ENCODE measurements around the gene ARHGAP21. TPM values are rescaled to one million over a fixed set of nuclear protein-coding genes. Genes with fewer than 3 reads are reported as not detected.
A peak's percentile ranks its signal among the peaks of the same experiment; 100 is the strongest.

The ARHGAP21 gene
- total RNA-seq, 1 donor from 2014 or later, result 77.6 TPM

DNA sequence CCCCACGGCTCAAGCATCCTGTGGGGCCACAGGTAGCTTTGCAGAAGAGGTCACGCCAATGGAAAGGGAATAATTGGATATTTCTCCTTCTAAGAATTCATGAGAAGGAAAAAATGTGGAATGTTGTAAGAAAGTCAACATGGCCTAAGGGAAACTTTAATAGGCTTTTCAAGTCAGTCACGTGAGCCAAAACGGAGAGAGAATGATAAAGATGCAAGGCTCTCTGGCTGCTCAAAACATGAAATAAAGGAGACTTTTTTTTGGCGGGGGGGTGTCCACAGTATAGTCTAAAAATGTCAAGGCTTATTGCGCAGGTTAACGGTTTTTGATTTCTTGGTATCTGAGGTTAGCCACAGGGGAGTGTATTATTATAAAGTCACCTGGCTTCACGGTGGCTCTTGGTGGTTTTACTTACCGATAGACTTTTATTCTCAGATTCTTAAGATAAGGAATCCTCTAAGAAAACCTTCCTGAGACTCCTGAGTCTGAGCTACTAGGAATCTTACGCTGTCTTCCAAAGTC is 148.1 kb downstream of the ARHGAP21 start:
- peak; percentile 34 for DNase-seq (ENCODE audit: low read depth)

DNA sequence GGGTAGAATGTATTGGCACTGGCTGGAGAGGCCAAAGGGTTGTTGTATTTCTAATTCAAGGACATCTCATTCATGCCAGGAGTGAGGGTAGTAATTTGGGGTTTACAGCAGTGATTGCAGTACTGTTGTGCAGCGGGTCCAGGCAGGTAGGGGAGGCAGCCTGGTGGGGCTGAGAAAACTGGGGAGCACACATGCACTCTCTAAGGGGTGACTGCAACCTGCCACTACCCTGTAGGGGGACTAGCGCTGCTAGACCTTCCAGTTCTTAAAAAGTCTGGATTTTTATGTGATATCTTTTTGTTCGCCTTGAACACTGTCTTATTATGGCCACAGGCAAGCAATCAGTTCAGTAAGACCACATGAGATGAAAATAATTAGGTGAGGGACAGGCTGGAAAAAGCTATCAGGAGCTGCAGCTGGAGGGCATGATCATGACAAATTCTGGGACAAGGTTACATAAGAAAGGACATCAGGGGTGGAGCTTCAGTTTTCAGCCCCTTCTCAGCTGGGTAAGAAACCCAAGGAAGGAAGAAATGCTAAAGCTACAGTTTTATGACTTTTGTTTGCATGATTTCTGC is 149.0 kb downstream of the ARHGAP21 start:
- no peak for DNase-seq (ENCODE audit: low read depth)

- peak; percentile 44 for DNase-seq (ENCODE audit: low read depth)
Observed at GRCh38 chr10:24574161-24574560, 149.5 kb downstream of the ARHGAP21 start.

- DNase-seq (ENCODE audit: low read depth), result no peak
Observed at GRCh38 chr10:24571870-24572450, 151.7 kb downstream of the ARHGAP21 start.

DNA sequence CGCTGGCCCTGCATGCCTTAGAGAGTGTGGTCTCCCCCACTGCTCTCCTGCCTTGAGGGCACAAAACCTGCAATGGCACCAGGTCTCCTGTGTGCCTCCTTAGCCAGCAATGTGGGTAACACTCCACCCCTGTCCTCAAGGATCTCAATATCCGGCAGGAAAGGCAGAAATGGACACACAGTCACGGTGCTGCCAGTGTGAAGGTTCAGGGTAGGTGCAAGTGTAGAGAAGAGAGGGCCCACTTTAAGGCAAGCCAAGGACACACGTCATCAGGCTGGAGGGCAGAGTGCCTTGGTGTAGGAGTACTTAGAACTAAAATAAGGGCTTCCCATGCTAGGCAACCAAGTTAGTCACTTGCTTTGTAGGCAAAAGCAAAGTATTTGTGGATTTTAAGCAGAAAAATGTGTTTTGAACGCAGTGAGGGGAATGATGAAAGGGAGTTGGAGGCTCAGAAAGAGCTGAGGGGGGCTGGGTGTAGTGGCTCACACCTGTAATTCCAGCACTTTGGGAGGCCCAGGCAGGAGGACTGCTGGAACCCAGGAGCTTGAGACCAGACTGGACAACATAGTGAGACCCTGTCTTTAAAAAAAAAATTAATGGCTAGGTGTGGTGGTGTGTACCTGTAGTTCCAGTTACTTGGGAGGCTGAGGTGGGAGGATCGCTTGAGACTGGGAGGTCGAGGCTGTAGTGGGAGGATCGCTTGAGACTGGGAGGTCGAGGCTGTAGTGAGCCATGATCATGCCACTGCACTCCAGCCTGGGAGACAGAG is 152.8 kb downstream of the ARHGAP21 start:
- no peak for DNase-seq (ENCODE audit: low read depth)

- DNase-seq (ENCODE audit: low read depth), result no peak
Observed at GRCh38 chr10:24569828-24570657, 153.6 kb downstream of the ARHGAP21 start.

GRCh38 chr10:24569330-24569796 is 154.3 kb downstream of the ARHGAP21 start:
- DNase-seq (ENCODE audit: low read depth), result no peak

DNA sequence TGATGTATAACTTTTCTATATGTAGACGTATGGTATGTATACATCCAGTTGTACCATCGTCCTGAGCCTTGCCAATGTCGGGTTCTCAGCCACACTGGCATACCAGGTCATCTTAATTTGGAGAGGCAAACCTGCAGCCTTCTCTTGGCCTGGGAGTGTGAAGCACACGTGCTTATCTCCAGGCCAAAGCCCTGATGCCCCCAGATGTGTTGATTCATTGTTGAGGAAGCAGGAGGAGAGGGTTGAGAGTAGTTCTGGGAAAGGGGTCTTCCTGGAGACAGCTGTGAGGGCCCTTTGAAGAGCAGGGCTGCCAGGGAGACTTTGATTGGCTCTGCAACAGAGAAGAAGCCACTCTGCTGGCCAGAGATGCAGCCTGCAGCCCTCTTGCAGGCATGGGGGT is 155.6 kb downstream of the ARHGAP21 start:
- DNase-seq (ENCODE audit: low read depth), result no peak

DNA sequence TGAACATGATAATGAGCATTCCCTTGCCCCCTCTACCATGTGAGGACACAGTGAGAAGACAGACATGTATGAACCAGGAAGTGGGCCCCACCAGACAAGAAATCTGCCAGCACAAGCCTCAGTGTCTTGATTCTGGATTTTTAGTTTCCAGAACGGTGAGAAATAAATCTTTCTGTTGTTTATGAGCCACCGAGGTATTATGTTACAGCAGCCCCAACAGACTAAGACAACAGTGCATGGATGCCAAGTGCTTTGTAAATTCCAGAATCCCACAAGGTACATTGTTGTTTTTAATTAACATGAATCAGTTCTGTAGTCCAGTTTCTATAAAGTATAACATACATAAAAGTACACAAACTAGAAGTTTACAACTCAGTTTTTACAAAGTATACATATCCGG is 162.2 kb downstream of the ARHGAP21 start:
- DNase-seq (ENCODE audit: low read depth), result peak; percentile 38

DNA sequence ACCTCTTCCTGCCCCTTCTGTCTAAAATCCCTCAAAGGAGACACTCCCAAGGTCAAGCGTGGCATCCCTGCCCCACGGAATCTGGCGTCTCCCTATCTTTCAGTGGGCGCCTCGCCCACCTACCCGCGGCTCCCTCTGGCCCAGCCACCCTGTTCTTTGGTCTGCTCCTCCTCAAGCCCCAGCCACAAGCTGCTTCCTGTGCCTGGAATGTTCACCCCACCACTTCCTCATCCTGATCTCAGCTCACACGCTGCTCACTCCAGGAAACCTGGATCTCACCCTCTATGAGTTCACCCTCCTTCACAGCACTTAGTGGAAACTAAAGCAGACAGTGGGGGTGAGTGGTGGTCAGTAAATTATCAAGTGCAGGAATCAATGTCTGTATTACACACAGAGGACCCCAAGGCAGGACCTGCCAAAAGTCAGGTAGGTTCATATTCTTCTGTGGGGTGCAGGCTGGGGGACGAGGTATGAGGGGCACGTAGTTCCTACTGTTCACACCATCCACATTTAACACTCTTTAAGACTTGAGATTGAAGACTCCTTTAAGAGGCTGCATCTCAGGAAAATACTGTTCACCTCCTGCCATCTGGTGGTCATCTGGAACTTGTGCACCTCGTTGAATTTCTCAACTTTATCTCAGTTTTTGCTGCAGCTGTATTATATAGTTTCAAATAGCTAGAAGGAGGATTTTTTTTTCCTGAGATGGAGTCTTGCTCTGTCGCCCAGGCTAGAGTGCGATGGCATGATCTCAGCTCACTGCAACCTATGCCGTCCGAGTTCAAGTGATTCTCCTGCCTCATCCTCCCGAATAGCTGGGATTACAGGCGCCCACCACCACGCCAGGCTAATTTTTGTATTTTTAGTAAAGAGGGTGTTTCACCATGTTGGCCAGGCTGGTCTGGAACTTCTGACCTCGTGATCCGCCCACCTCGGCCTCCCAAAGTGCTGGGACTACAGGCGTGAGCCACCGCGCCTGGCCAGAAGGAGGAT is 166.6 kb downstream of the ARHGAP21 start:
- peak; percentile 79 for DNase-seq (ENCODE audit: low read depth)

GRCh38 chr10:24556126-24556749 is 167.4 kb downstream of the ARHGAP21 start:
- DNase-seq (ENCODE audit: low read depth), result no peak

- DNase-seq (ENCODE audit: low read depth), result no peak
Observed at GRCh38 chr10:24554036-24554435, 169.7 kb downstream of the ARHGAP21 start.

GRCh38 chr10:24553051-24553612 is 170.6 kb downstream of the ARHGAP21 start:
- peak; percentile 34 for DNase-seq (ENCODE audit: low read depth)

DNA sequence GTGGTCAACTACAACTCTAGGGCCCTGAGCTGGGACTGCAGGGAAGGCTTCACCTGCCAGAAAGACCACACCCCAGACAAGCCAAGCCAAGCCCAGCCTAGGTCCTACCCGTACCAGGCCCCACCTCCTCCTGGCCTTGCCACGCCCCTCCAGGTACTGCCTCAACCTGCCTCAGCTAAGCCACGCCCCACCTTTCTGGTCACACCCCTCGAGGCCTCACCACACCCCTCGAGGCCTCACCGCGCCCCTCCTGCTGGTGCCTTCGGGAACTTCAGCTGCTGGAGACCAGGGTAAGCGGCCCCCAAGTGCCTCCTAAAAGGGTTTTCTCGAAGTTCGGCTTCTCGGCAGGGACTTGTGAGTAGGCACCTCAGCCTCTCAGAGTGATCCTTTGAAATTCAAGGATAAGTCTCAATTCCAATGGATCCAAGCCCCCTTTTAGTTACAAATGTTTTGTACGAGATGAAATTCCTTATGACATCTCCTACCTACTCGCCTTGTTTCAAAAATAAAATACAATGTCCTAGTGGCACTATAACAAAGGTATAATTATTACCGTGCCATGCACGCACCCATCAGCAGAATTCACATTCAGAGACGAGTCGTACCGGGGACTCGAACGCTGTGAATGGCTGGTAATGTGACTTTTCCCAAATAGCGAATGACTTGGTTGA is 171.2 kb downstream of the ARHGAP21 start:
- no peak for DNase-seq (ENCODE audit: low read depth)

DNA sequence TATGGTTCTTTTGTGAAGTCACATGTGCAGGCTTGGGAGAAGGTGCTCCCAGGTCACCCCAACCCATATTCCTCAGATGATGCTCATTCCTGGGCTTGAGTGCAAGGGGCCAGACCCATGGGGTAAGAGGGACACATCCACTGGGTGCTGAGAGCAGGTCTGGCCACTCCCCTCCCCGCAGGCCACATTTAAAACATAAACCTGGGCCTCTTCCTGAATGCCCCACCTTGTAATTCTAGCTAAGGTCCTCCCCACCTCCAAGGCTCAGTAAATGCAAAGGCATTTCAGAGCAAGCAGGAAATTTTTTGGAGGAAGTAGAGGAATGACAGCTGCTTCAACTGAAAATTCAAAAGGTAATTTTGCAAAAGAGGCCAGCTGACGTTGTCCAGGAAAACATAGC is 172.5 kb downstream of the ARHGAP21 start:
- no peak for DNase-seq (ENCODE audit: low read depth)

- no peak for DNase-seq (ENCODE audit: low read depth)
Observed at GRCh38 chr10:24550680-24551079, 173.0 kb downstream of the ARHGAP21 start.

DNA sequence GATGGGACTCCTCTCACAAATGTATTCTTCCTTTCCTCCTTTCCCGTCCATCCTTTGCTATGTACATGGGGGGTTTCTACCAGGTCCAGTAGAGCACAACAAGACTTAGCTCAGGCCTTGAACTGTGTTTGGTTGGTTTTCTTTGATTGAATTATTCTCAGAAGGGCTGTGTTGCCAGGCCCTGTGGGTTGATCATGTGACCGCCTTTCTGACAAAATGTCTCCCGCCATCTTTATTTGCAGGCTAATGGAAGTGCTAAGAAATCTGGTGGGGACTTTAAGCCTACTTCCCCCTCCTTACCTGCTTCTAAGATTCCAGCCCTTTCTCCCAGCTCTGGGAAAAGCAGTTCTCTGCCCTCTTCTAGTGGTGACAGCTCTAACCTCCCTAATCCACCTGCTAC is 178.1 kb downstream of the ARHGAP21 start:
- no peak for DNase-seq (ENCODE audit: low read depth)

- DNase-seq (ENCODE audit: low read depth), result no peak
Observed at GRCh38 chr10:24544776-24545175, 178.9 kb downstream of the ARHGAP21 start.
